HEK293T (cell line): Measurements from ENCODE around the gene OR7C1.

ENCODE experiments used
- CTCF ChIA-PET: fragments of 350-600 bp; formaldehyde crosslinking; extraction: SDS; loops from one replicate; lab custom pipeline; 2021; ENCODE audit warnings: antibody characterized with exemption, inconsistent platforms; lab: Yijun Ruan, JAX
- POLR2A ChIA-PET: fragments of 350-600 bp; formaldehyde crosslinking; extraction: SDS; loops from one replicate; lab custom pipeline; 2020; ENCODE audit warnings: antibody characterized with exemption, inconsistent platforms; lab: Yijun Ruan, JAX
- DNase-seq: peaks from one replicate; pipeline ENCODE4 v3.0.0; 2012; ENCODE audit warnings: mixed read lengths; ENCODE audit errors: extremely low spot score
- ARNT ChIP-seq: fragments of 450-650 bp; IDR thresholded peaks from 2 replicates; pipeline ENCODE4 v1.6.1; 2017; ENCODE audit warnings: mild to moderate bottlenecking
- BHLHE40 ChIP-seq: fragments of 450-650 bp; IDR thresholded peaks from 2 replicates; pipeline ENCODE4 v1.6.1; 2016; ENCODE audit warnings: mild to moderate bottlenecking, moderate library complexity, borderline replicate concordance
- CTBP1 ChIP-seq: fragments of 450-650 bp; IDR thresholded peaks from 2 replicates; pipeline ENCODE4 v1.6.1; 2016; ENCODE audit warnings: borderline replicate concordance
- ELF4 ChIP-seq: fragments of 450-650 bp; IDR thresholded peaks from 2 replicates; pipeline ENCODE4 v1.6.1; 2017; ENCODE audit warnings: antibody characterized with exemption
- FOXA1 ChIP-seq: fragments of 450-650 bp; IDR thresholded peaks from 2 replicates; pipeline ENCODE4 v1.6.1; 2016; ENCODE audit warnings: mild to moderate bottlenecking
- FOXK2 ChIP-seq: fragments of 450-650 bp; IDR thresholded peaks from 2 replicates; pipeline ENCODE4 v1.6.1; 2016; ENCODE audit warnings: mild to moderate bottlenecking
- FOXM1 ChIP-seq: fragments of 450-650 bp; IDR thresholded peaks from 2 replicates; pipeline ENCODE4 v1.6.1; 2017; ENCODE audit warnings: mild to moderate bottlenecking, borderline replicate concordance
- HDGF ChIP-seq: fragments of 450-650 bp; IDR thresholded peaks from 2 replicates; pipeline ENCODE4 v1.6.1; 2017; ENCODE audit warnings: antibody characterized with exemption, borderline replicate concordance
- L3MBTL2 ChIP-seq: fragments of 450-650 bp; conservative IDR thresholded peaks from 2 replicates; pipeline ENCODE4 v1.6.1; 2016; ENCODE audit warnings: mild to moderate bottlenecking
- LEF1 ChIP-seq: fragments of 450-650 bp; IDR thresholded peaks from 2 replicates; pipeline ENCODE4 v1.6.1; 2017; ENCODE audit warnings: mild to moderate bottlenecking, borderline replicate concordance
- NFRKB ChIP-seq: fragments of 450-650 bp; IDR thresholded peaks from 2 replicates; pipeline ENCODE4 v1.6.1; 2016; ENCODE audit warnings: mild to moderate bottlenecking, moderate library complexity
- SP1 ChIP-seq: fragments of 450-650 bp; IDR thresholded peaks from 2 replicates; pipeline ENCODE4 v1.6.1; 2017
- SUZ12 ChIP-seq: fragments of 450-650 bp; IDR thresholded peaks from 2 replicates; pipeline ENCODE4 v1.6.1; 2016; ENCODE audit warnings: mild to moderate bottlenecking
- TARDBP ChIP-seq: fragments of 450-650 bp; IDR thresholded peaks from 2 replicates; pipeline ENCODE4 v1.6.1; 2016
- ZNF384 ChIP-seq: fragments of 450-650 bp; IDR thresholded peaks from 2 replicates; pipeline ENCODE4 v1.6.1; 2016
- TF ChIP-seq, protein P1 (sequence below): fragments of 450-650 bp; IDR thresholded peaks from 2 replicates; pipeline ENCODE4 v1.6.1; 2016

The OR7C1 gene

DNA sequence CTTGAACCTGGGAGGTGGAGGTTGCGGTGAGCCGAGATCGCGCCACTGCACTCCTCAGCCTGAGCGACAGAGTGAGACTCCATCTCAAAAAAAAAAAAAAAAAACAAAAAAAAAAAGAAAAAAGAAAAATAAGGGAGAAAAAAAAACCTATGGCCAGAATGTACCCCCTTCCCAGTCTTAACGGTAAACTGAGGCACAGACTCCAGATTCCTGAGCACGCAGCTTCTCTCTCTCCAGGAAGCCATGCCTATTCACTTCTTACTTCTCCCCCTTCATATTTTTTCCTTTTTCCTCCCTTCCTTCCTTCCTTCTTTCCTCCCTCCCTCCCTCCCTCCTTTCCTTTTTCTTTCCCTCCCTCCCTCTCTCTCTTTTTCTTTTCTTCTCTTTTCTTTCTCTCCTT is 62.0 kb downstream of the OR7C1 start:
- DNase-seq = no peak
- POLR2A ChIA-PET = no interaction called here
- no peak for TF ChIP-seq SUZ12
- TF ChIP-seq SP1 = no peak
- TF ChIP-seq HDGF = no peak
- TF ChIP-seq FOXK2 = no peak
- TF ChIP-seq NFRKB = no peak
- TF ChIP-seq TARDBP = no peak
- TF ChIP-seq, protein P1, sequence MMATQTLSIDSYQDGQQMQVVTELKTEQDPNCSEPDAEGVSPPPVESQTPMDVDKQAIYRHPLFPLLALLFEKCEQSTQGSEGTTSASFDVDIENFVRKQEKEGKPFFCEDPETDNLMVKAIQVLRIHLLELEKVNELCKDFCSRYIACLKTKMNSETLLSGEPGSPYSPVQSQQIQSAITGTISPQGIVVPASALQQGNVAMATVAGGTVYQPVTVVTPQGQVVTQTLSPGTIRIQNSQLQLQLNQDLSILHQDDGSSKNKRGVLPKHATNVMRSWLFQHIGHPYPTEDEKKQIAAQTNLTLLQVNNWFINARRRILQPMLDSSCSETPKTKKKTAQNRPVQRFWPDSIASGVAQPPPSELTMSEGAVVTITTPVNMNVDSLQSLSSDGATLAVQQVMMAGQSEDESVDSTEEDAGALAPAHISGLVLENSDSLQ = no peak
- no peak for TF ChIP-seq ZNF384
- no peak for TF ChIP-seq L3MBTL2
- TF ChIP-seq CTBP1 = no peak
- no peak for TF ChIP-seq FOXA1
- TF ChIP-seq BHLHE40 = no peak
- no peak for TF ChIP-seq ARNT
- TF ChIP-seq ELF4 = no peak
- no peak for TF ChIP-seq LEF1
- TF ChIP-seq FOXM1 = no peak
- CTCF ChIA-PET = no interaction called here

DNA sequence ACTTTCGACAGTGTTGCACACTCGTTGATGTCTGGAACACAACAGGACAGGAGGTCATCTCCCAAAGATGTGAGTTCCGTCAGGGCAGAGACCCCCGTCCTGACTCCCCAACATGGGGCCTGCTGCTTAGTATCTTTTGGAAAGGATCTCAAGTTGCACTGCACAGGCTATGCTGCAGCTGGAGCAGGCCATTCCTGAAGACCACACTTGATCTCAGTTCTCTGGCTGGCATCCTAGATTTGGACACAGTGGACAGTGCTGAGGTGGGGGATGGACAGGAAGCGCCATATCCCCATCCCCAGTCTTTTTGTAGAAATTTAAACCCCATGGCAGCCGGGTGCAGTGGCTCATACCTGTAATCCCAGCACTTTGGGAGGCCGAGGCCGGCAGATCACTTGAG is 62.5 kb downstream of the OR7C1 start:
- DNase-seq = no peak
- TF ChIP-seq FOXA1 (no peak), NFRKB (no peak), FOXK2 (no peak), LEF1 (no peak), SP1 (no peak), CTBP1 (no peak), ARNT (no peak), L3MBTL2 (no peak), FOXM1 (no peak), ELF4 (no peak), ZNF384 (no peak), HDGF (no peak), BHLHE40 (no peak), SUZ12 (no peak), TARDBP (no peak)
- TF ChIP-seq, protein P1 = no peak
- ChIA-PET CTCF (interaction anchor here (0.6 kb wide), 1 partner anchor 47 kb away, joined by 4 read pairs; no protein-coding TSS in a partner anchor), POLR2A (no interaction called here)

DNA sequence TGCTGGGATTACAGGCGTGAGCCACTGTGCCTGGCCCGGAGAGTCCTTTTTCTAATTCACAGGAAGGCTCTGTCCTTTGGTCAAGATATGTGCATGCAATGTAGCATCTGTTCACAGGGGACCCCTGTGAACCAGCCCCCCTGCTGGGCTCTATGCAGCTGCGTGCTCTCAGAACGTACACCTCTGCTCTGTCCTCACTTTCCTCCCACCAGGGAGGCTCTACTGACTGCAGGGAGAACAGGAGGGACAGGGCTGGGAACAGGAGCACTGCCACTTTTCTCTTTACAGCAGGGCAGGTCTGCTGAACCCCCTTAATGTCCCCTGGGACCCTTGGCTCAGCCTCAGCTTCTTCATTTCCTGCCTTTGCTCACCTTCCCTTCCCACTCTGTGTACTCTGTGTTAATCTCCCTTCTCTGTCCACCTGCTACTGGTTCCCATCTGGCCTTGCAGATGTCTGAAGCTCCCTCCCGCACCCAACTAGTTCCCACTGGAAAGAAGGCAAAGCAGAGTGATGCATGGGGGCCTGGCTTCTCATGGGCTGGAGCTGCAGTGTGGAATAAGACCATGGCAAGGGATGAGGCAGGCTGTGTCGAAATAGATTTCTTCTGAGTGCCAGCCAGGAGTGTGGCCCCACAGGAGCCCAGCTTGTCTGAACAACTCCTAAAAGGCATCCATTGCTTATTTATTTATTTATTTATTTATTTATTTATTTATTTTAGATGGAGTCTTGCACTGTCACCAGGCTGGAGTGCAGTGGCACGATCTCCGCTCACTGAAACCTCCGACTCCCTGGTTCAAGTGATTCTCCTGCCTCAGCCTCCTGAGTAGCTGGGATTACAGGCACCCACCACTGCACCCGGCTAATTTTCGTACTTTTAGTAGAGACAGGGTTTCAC is 63.8 kb downstream of the OR7C1 start:
- TF ChIP-seq L3MBTL2 (no peak), LEF1 (no peak), FOXA1 (no peak), TARDBP (no peak), HDGF (no peak), ELF4 (no peak), CTBP1 (no peak), ZNF384 (no peak), ARNT (no peak), BHLHE40 (no peak), NFRKB (no peak)
- TF ChIP-seq, protein P1 = no peak
- no peak for DNase-seq
- ChIA-PET CTCF (interaction anchor here (1.1 kb wide), 1 partner anchor 197 kb away, joined by 3 read pairs; no protein-coding TSS in a partner anchor), POLR2A (no interaction called here)

DNA sequence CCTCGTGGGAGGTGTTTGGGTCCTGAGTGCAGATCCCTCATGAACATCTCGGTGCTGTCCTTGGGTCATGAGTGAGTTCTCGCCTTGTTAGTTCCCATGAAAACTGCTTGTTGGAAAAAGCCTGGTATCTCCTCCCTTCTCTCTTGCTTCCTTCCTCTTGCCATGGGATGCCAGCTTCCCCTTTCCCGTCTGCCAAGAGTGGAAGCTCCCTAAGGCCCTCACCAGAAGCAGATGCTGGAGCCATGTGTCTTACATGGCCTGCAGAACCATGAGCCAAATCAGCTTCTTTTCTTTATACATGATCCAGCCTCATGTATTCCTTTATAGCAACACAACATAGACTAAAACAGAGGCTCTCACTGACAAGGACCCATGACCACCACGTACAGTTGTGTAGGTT is 64.8 kb downstream of the OR7C1 start:
- POLR2A ChIA-PET = no interaction called here
- no peak for DNase-seq
- CTCF ChIA-PET = interaction anchor here (1.1 kb wide), 1 partner anchor 196 kb away, joined by 3 read pairs; no protein-coding TSS in a partner anchor

More for the DNA sequence above, 64.8 kb downstream of the OR7C1 start:
- TF ChIP-seq, protein P1 = no peak
- TF ChIP-seq HDGF = no peak
- no peak for TF ChIP-seq L3MBTL2
- no peak for TF ChIP-seq TARDBP
- no peak for TF ChIP-seq SP1
- no peak for TF ChIP-seq ARNT
- TF ChIP-seq SUZ12 = no peak
- no peak for TF ChIP-seq CTBP1
- TF ChIP-seq FOXA1 = no peak
- no peak for TF ChIP-seq ELF4
- TF ChIP-seq NFRKB = no peak
- TF ChIP-seq FOXK2 = no peak
- TF ChIP-seq FOXM1 = no peak
- TF ChIP-seq LEF1 = no peak
- no peak for TF ChIP-seq ZNF384
- TF ChIP-seq BHLHE40 = no peak
